ENCODE data around the gene RNF213.
A peak's percentile ranks its signal among the peaks of the same experiment; 100 is the strongest.

The RNF213 gene

GRCh38 chr17:80264205-80265075 is 3.8 kb downstream of the RNF213 start:
- no peak for DNase-seq (ENCODE audit: low read depth)
- H3K4me3 ChIP-seq (ENCODE audit: low read length), result no peak overlapping the region

GRCh38 chr17:80265205-80266068 is 4.8 kb downstream of the RNF213 start:
- TF ChIP-seq CTCF (conservative IDR thresholded peaks at IDR 0.05; ENCODE audit: low read depth, low read length), result no peak
- H3K4me3 ChIP-seq (ENCODE audit: low read length), result no peak overlapping the region
- no peak for DNase-seq (ENCODE audit: low read depth)

More at GRCh38 chr17:80264205-80265075, 3.8 kb downstream of the RNF213 start:
- TF ChIP-seq CTCF (conservative IDR thresholded peaks at IDR 0.05; ENCODE audit: low read depth, low read length), result no peak

GRCh38 chr17:80267391-80267790 is 6.7 kb downstream of the RNF213 start:
- TF ChIP-seq CTCF (conservative IDR thresholded peaks at IDR 0.05; ENCODE audit: low read depth, low read length), result no peak
- H3K4me3 ChIP-seq (ENCODE audit: low read length), result no peak overlapping the region
- DNase-seq (ENCODE audit: low read depth), result no peak

GRCh38 chr17:80268427-80268826 is 7.8 kb downstream of the RNF213 start:
- TF ChIP-seq CTCF (conservative IDR thresholded peaks at IDR 0.05; ENCODE audit: low read depth, low read length), result no peak
- no peak overlapping the region for H3K4me3 ChIP-seq (ENCODE audit: low read length)
- DNase-seq (ENCODE audit: low read depth), result no peak

- no peak for TF ChIP-seq CTCF (conservative IDR thresholded peaks at IDR 0.05; ENCODE audit: low read depth, low read length)
- DNase-seq (ENCODE audit: low read depth), result no peak
- no peak overlapping the region for H3K4me3 ChIP-seq (ENCODE audit: low read length)
Observed at GRCh38 chr17:80269405-80269807, 8.8 kb downstream of the RNF213 start.

- no peak for TF ChIP-seq CTCF (conservative IDR thresholded peaks at IDR 0.05; ENCODE audit: low read depth, low read length)
- no peak overlapping the region for H3K4me3 ChIP-seq (ENCODE audit: low read length)
- peak; percentile 33 for DNase-seq (ENCODE audit: low read depth)
Observed at GRCh38 chr17:80270104-80270503, 9.5 kb downstream of the RNF213 start.
